Activated naive CD8-positive, alpha-beta T cell treated with anti-CD3 and anti-CD28 coated beads, Interleukin-2, amount 50 U/mL, for 16 hours (primary cell): ENCODE measurements around the gene VSTM2B.

Experiments
- DNase-seq: peaks from one replicate; pipeline ENCODE4 v3.0.0-alpha.2; 2020; ENCODE audit warnings: low read depth, low spot score

The VSTM2B gene

DNA sequence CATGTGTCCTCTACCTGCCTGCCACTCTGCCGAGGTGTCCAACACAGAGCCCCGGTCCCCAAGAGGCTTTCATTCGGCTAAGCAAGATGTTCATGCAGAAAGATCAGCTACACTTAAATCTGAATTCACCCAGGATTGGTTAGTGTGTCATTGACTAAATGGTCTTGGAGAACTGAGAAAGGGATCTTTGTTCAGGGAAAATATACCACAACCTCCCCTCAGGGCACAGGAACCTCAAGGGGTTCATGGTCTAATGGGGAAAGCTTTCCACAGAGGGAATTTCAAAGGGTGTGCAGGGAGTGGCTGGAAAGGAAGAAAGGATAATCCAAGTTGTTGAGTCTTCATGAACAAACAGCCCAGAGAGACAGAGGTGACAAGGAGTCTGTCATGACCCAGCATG is 65.9 kb downstream of the VSTM2B start:
- no peak for DNase-seq

DNA sequence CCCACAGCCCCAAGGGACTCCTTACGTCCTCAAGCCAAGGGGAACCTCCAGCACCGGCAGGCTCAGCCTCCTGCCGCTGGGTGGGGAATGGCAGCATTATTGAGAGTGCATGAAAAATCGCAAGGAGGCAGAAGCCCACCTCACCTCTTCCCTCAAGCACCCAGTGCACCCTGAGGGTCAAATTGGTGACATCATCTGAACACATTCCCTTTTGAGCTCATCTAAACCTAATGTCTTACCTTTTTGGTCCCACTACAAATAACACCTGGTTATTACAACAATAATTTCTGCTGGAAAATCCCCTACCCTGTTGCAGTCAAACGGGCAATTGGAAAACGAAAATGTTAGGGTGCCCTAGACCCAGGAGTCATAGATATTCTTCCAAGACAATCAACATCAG is 68.1 kb downstream of the VSTM2B start:
- no peak for DNase-seq

DNA sequence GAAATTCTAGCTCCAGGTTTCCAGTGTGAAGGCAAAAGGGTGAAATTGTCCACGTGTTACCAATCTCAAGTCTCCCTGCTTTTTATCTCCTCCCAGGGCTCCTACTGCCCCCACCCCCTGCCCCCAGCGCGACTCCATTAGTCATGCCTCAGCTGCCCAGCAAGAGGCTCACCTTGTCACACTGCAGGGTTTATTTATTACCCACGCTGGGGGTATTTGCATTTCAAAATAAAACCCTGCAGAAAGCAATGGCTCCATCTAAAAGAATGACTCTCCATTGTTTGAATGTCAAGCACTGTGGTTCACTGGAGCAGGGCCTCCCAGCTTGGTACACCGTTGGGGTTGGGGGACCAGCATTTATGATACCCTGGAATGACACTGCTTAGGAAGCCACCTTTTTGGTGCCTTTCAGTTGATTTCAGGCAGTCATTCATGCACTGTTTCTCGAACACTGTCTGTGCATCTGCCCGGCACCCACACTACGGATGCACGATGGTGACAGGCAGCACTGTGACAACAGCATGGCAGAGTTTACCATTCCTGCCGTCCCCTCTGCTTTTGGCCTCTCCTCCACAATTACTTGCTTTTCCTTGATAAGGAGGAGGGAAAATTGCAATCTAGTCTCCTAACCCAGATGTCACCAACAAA is 70.4 kb downstream of the VSTM2B start:
- DNase-seq = no peak

DNA sequence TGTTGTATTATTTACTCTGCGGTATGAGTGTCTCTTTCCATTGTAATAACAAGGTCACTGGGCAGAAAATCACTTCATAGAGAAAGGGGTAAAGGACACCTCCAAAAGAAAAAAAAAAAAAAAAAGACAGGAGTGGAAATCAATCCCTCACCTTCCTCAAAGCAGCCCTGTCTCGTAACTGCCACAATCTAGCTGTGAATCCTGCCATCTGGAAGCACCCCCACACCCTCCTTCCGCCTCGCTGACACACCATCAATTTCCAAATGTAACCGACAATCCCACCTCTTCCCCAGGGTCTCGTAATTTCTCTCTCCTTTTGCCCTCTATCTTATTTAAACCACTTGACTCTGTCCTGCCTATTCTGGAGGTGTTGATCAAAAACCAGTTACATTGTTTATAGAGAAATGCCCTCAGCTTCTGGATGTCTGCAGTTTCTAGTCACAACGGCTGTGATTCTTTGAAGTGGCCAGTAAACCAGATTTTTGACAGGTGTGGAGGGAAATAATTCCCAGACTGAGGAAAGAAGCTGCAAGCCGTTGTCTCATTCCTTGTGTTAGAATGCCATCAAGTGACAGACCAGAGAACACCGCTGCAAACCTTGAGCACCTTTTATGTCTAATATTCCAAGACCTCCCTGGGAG is 71.2 kb downstream of the VSTM2B start:
- DNase-seq = no peak

GRCh38 chr19:29598036-29598435 is 72.2 kb downstream of the VSTM2B start:
- no peak for DNase-seq

- DNase-seq = no peak
Measured at GRCh38 chr19:29598496-29598895, 72.7 kb downstream of the VSTM2B start.

GRCh38 chr19:29603308-29603707 is 77.5 kb downstream of the VSTM2B start:
- DNase-seq = no peak

DNA sequence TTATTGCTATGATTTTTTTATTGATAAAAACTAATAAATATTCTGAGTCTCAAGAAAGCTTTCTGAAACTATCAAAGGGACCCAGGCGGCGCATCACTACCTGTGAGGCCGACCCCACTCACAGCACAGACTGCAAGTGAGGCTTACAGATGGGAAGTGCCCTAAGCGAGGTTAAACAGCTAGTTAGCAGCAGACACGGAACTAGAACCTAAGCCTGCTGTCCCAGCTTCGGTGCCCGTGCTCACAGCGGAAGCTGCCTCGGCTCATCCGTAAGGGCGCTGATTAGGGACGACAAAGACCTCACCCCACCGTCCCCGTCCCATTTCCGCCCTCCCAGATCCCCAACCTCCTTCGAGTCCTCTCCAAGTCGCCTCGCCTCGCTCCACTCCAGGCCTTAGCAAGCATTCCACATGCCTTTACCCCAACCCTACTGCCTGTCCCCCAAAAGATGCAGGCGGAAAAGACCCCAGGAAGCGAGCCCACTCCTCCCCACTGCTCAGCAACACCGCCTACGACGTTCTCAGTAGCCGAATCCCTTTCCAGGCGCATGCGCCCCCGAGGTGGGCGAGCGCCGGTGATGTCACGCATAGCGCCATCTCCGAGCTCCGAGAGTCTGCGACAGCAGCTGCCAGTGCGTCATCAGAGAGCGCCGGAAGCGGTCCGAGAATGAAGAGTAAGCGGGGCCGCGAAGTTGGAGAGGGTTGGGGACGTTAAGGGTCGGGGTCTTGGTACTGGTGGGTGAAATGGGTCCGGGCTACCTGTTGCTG is 80.0 kb downstream of the VSTM2B start, which contains the start of gene POP4:
Gene POP4 (plus strand): TSS at position 631 of the 767 bp plus-strand sequence. CDS start 36 bp downstream, at position 667.
- peak; percentile 94 for DNase-seq

DNA sequence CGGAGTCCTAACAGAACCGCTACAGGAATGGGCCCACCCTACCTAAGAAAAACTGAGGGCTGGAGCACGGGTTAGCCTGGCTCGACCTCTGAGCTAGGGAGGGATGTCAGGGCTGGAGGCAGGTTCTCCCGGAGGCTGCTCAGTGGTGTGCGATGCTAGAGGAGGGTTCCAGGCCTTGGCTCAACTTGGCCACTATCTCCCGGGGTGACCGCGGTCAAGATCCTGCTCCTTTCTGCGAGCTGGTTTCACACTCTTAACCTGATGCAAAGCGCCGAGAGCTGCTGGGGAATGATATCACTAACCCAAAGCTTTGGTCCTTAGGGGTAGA is 80.6 kb downstream of the VSTM2B start:
- DNase-seq = no peak

GRCh38 chr19:29609636-29610035 is 83.8 kb downstream of the VSTM2B start:
- DNase-seq = no peak

GRCh38 chr19:29610213-29610573 is 84.4 kb downstream of the VSTM2B start:
- no peak for DNase-seq

DNA sequence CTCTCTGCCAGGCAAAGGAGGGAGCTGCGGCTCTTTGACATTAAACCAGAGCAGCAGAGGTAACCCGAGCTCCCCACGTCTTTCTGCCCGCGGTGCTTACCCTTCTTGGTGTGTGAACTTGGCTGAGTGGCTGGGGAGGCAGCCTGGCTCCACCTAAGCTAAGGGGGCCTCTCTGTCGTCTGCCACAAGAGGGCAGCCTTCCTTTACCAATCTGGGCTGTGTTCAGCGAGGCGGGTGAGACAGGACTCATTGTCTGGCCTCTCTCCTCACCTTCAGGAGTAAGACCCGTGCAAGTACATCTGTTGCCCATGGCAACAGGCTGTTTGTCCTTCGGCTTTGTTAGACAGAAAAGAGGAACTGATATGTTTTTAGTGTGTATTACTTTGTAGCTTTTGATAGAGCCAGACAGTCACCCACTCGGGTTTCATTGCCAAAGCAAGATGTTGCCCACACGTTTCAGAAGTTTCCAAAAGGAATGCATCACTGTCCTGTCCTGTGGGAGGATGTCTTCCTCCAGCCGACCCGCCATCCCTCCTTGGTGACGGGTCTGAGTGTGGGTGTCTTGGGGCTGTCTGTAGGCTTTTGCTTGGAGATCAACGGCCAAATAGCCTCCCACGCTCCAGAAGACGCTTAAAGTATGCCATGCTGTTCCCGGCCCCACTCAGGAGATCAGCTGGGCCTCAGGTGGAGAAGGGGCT is 84.9 kb downstream of the VSTM2B start:
- peak; percentile 69 for DNase-seq

GRCh38 chr19:29612121-29612520 is 86.3 kb downstream of the VSTM2B start:
- no peak for DNase-seq

DNA sequence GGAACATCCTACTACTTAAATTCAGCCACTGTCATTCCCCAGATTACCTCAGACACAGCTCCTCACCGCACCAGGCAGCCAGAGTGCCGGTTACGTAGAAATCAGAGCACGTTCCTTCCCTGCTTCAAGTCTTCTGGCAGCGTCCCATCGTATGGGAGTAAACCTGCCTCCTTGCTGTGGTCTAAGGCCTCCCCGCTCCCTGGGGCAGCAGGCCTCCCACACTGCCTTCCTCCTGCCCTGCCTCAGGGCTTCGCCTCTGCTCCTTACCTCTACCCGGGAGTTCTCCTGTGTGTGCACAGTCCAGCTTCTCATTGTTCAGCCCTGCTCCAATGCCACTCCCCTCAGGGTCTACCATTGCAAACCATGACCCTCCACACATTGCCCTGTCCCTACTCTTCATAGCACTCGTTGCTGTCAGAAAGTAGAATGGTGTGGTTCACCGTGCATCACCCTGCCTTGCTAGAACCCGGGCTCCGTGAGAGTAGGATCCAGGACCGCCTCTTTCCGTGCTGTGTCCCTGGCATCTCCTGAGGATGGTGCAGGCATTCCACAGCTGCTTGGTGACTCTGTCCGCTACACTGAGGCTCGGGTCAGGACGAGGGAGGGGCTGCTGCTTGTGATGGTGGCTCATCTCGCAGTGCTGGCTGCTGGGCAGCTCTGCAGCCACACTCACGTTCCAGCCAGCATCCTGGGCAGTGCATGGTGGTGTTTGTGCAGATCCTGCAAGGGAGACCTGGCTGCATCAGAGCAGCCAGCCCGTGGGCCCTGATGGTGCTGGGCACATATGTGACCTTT is 87.2 kb downstream of the VSTM2B start:
- no peak for DNase-seq

GRCh38 chr19:29614046-29614445 is 88.3 kb downstream of the VSTM2B start:
- DNase-seq = no peak
